RWPE1 (cell line): Measurements from ENCODE around the gene SLIT1.

Source experiments
- CTCF ChIA-PET: fragments of 350-600 bp; sonication (Branson Sonifier 250); formaldehyde crosslinking; extraction: SDS; loops from one replicate; lab custom pipeline; 2021; lab: Yijun Ruan, JAX
- POLR2A ChIA-PET: fragments of 400-600 bp; formaldehyde crosslinking; extraction: SDS; loops from one replicate; lab custom pipeline; 2020; ENCODE audit warnings: antibody characterized with exemption; ENCODE audit not compliant: low non-redundant PET; lab: Yijun Ruan, JAX
- DNase-seq: peaks from one replicate; pipeline ENCODE4 v3.0.0; 2012; ENCODE audit warnings: low spot score
- H3K27ac ChIP-seq: fragments of 450-650 bp; 2 replicates; pipeline ENCODE4 v1.5.1; 2017
- CTCF ChIP-seq: fragments of 450-650 bp; conservative IDR thresholded peaks from 2 replicates; pipeline ENCODE4 v1.5.1; 2017; ENCODE audit warnings: low read depth, mild to moderate bottlenecking

The SLIT1 gene

GRCh38 chr10:97105303-97105702 lies 80.5 kb downstream of the SLIT1 start:
- H3K27ac ChIP-seq, result no peak overlapping the region
- CTCF ChIA-PET, result no interaction called here
- DNase-seq, result no peak
- no peak for TF ChIP-seq CTCF
- POLR2A ChIA-PET, result no interaction called here

- no peak overlapping the region for H3K27ac ChIP-seq
- CTCF ChIA-PET, result interaction anchor here (0.8 to 1.8 kb wide), 3 partner anchors 22 to 31 kb away, joined by 3 to 12 read pairs (median 3); no protein-coding TSS in a partner anchor
- TF ChIP-seq CTCF, result no peak
- POLR2A ChIA-PET, result no interaction called here
- no peak for DNase-seq
Observed at GRCh38 chr10:97103316-97104080, 82.3 kb downstream of the SLIT1 start.

GRCh38 chr10:97102441-97102840 lies 83.3 kb downstream of the SLIT1 start:
- no peak for TF ChIP-seq CTCF
- CTCF ChIA-PET, result interaction anchor here (0.8 to 1.8 kb wide), 2 partner anchors 21 to 29 kb away, joined by 3 to 12 read pairs; no protein-coding TSS in a partner anchor
- POLR2A ChIA-PET, result no interaction called here

GRCh38 chr10:97101166-97101940 lies 84.4 kb downstream of the SLIT1 start:
- DNase-seq, result no peak
- no peak for TF ChIP-seq CTCF
- H3K27ac ChIP-seq, result no peak overlapping the region
- CTCF ChIA-PET, result no interaction called here
- POLR2A ChIA-PET, result no interaction called here

More at GRCh38 chr10:97102441-97102840, 83.3 kb downstream of the SLIT1 start:
- H3K27ac ChIP-seq, result no peak overlapping the region
- DNase-seq, result no peak

- ChIA-PET POLR2A (no interaction called here), CTCF (interaction anchor here (1.5 to 1.7 kb wide), 2 partner anchors 17 to 28 kb away, joined by 6 to 10 read pairs; no protein-coding TSS in a partner anchor)
- no peak overlapping the region for H3K27ac ChIP-seq
- no peak for DNase-seq
- TF ChIP-seq CTCF, result no peak
Observed at GRCh38 chr10:97100657-97101056, 85.1 kb downstream of the SLIT1 start.

GRCh38 chr10:97099868-97100267 lies 85.9 kb downstream of the SLIT1 start:
- DNase-seq, result no peak
- ChIA-PET POLR2A (no interaction called here), CTCF (interaction anchor here (1.5 to 1.7 kb wide), 2 partner anchors 18 to 27 kb away, joined by 6 to 10 read pairs; no protein-coding TSS in a partner anchor)

More at GRCh38 chr10:97099868-97100267, 85.9 kb downstream of the SLIT1 start:
- TF ChIP-seq CTCF, result no peak
- H3K27ac ChIP-seq, result no peak overlapping the region
